Prostate gland (tissue), 2 donors: Measurements from ENCODE around the gene WARS2.

Experiments
- POLR2A ChIP-seq: fragments of 450-650 bp; IDR thresholded peaks from one replicate; pipeline ENCODE4 v1.6.1; 2016; ENCODE audit warnings: antibody characterized with exemption, mild to moderate bottlenecking
- POLR2AphosphoS5 ChIP-seq: sonication (generic); formaldehyde crosslinking; IDR thresholded peaks from one replicate; pipeline ENCODE4 v1.6.1; 2017; ENCODE audit warnings: antibody characterized with exemption
- TF ChIP-seq, protein P1 (sequence below), 4 experiments: fragments of 200-600 bp in 2 of 4; fragments of 450-650 bp in 2 of 4; sonication (generic) in 2 of 4; IDR thresholded peaks; 1 replicate in 3 of 4; 2 replicates in 1 of 4; pipeline ENCODE4 v1.5.1; 2016 to 2019; ENCODE audit warnings: antibody characterized with exemption in 4 of 4, mild to moderate bottlenecking in 2 of 4, moderate library complexity in 2 of 4

GRCh38 chr1:119061700-119062099 lies 78.8 kb downstream of the WARS2 start:
- TF ChIP-seq, protein P1, sequence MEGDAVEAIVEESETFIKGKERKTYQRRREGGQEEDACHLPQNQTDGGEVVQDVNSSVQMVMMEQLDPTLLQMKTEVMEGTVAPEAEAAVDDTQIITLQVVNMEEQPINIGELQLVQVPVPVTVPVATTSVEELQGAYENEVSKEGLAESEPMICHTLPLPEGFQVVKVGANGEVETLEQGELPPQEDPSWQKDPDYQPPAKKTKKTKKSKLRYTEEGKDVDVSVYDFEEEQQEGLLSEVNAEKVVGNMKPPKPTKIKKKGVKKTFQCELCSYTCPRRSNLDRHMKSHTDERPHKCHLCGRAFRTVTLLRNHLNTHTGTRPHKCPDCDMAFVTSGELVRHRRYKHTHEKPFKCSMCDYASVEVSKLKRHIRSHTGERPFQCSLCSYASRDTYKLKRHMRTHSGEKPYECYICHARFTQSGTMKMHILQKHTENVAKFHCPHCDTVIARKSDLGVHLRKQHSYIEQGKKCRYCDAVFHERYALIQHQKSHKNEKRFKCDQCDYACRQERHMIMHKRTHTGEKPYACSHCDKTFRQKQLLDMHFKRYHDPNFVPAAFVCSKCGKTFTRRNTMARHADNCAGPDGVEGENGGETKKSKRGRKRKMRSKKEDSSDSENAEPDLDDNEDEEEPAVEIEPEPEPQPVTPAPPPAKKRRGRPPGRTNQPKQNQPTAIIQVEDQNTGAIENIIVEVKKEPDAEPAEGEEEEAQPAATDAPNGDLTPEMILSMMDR (IDR thresholded peaks at IDR 0.05): no peak
- TF ChIP-seq POLR2A (no peak), POLR2AphosphoS5 (no peak)
